ENCODE results near the gene DOK7. TPM values are rescaled to one million over a fixed set of nuclear protein-coding genes. Genes with fewer than 3 reads are reported as not detected.

DOK7 gene, protein sequence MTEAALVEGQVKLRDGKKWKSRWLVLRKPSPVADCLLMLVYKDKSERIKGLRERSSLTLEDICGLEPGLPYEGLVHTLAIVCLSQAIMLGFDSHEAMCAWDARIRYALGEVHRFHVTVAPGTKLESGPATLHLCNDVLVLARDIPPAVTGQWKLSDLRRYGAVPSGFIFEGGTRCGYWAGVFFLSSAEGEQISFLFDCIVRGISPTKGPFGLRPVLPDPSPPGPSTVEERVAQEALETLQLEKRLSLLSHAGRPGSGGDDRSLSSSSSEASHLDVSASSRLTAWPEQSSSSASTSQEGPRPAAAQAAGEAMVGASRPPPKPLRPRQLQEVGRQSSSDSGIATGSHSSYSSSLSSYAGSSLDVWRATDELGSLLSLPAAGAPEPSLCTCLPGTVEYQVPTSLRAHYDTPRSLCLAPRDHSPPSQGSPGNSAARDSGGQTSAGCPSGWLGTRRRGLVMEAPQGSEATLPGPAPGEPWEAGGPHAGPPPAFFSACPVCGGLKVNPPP
- total RNA-seq, result not detected in 2 replicates

DNA sequence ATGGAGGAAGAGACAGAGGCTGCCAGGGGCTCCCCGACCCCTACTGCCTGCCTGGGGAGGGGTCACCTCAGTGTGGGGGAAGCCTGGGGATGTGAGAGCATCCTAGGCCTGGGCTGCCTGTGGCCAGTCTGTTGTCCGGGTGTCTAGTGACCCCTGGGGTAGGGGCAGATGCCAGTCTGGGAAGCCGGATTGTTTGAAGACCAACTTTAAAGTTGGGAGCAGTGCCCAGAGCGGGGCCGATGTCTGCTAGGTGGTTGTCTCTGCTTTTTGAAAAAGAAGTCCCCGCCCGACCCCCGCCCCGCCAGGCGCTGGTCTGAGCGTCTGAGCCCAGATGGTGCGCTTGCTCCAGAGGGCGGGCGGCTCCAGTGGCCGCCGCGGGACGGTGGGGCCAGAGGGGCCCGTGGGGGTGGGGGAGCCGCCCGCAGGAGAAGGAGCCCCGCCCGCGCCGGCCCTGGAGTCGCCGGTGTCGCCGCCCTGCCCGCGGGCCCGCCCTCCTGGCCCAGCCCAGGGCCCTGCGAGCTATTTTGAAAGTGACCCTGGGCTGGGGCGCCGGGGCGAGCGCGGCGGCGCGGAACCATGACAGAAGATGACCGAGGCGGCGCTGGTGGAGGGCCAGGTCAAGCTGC is at the start of gene DOK7:
Gene DOK7 (plus strand): TSS at position 517 of the 626 bp plus-strand sequence. CDS start 70 bp downstream, at position 587.

DNA sequence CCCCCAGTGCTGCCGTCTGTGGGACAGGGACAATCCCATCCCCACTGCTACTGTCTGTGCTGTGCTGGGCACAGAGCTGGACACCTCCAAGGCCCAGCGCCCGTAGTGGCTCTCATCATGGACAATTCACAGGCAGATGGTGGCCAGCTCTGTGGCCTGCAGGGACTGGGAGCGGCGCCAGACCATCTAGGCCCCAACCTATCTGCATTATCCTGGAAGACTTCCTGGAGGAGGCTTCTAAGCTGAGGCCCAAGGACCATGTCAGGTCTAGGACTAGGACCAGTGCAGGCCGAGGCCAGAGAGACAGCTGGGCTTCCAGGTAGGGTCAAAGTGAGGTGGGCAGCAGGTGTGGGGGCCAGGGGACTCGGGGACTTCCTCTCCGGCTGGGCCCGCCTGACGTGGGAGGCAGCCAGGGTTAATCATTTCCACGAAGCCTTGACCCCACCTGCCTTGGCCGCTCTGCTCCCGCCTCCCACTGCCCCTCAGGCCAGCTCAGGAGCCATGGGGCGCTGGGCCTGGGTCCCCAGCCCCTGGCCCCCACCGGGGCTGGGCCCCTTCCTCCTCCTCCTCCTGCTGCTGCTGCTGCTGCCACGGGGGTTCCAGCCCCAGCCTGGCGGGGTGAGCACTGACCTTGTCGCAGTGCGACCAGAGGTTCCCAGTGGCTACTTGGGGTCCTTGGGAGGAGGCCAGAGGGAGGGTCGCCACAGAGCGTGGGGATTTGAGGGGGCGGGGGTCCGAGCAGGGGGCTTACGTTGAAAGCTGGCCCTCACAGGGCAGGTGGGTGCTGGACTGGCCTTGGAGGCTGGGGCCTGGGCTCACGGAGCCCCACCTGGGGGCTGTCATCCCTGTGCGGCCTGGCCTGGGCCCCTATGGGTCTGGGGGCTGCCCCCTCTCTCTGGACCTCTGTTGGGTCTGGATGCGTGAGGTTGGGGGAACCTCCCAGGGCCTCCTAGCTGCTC is 21.3 kb upstream of the DOK7 start, which contains the start of gene HGFAC:
Gene HGFAC (plus strand): TSS at position 468 of the 959 bp plus-strand sequence. CDS start 34 bp downstream, at position 502.

DNA sequence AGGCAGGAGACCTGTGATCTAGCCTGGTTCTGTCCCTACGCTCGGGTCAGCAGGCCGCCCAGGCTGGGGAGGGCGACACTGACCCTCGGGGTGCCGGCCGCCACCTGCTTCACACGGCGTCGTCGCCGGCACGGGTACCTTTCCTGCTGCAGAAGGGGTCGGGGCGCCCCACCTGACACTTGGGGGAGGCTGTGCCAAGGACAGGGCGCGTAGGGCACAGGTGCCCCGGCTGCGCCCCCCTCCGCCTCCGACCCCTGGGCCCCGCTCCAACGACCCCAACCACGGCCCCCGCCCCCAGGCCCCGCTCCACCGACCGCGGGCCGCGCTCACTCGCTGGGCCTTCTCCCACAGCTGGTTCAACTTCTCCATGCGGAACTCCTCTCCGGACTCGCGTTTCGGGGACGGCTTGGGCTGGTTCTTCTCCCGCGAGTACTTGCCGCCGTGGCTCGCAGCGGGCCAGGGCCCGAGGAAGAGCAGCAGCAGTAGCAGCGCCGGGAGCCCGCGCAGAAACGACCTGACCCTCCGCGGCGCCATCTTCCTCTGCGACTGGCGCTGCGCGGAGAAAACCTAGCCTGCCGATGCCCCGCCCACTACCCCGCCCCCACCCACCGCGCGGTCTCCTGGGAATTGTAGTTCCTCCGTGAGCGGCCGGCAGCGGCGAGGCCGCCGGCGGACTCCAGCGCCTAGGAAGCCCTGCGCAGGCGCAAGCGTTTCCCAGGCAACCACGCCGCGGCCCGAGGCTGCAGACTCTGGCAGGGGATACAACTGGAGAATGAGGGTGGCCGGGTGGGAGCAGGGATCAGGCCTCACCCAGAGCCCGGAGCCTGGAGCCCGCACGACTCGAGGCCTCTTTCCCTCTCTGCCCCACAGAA is 69.0 kb downstream of the DOK7 start, which contains the start of gene LRPAP1:
Gene LRPAP1 (minus strand): TSS at position 544 of the 872 bp plus-strand sequence. CDS start 10 bp downstream, at position 534.

Other genes with a start within 250 kb of the DOK7 start
- gene MSANTD1, start 214.1 kb upstream of the DOK7 start, total RNA-seq, result 0.36 and 0.53 TPM in 2 replicates
- 55.5 and 78.7 TPM in 2 replicates for gene RGS12, start 170.3 kb upstream of the DOK7 start, total RNA-seq
- 0.07 and 0.13 TPM in 2 replicates for gene HGFAC, start 21.3 kb upstream of the DOK7 start, total RNA-seq
- 87.5 and 91.5 TPM in 2 replicates for gene LRPAP1, start 69.1 kb downstream of the DOK7 start, total RNA-seq